ENCODE data around the gene MIER2.

- TF ChIP-seq EP300 (IDR thresholded peaks at IDR 0.05) (no peak), POLR2A (IDR thresholded peaks at IDR 0.05) (no peak)
These were observed 34.4 kb downstream of the MIER2 start for GRCh38 chr19:310141-310651.

Measured in stomach (tissue), 4 donors.